Hippocampal formation (tissue), 2 donors: Measurements from ENCODE around the gene FUZ.
A peak's percentile ranks its signal among the peaks of the same experiment; 100 is the strongest.
"Not testable (repeated sequence)": the region's sequence is repeated elsewhere in the genome, so short reads cannot be mapped to it uniquely, and the experiment has no call there.

ENCODE experiments used
- DNase-seq, 2 donors: peaks; one replicate each; lab custom pipeline; 2025; lab: John Stamatoyannopoulos, UW

Gene FUZ

DNA sequence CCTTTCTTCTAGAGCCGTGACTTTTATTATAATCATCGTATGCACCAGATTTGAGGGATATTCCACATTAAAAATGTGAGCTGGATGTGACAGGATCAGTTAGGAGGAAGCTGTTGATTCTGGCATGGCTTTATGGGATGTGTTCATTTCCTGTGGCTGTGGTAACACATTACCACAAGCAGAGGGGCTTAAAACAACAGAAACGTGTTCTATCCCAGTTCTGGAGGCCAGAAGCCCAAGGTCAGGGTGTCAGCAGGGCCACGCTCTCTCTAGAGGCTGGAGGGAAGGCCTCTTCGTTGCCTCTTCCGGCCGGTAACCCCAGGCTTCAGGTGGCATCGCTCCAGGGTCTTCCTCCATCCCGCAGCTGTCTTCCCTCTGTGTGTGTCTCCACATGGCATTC, 19.5 kb upstream of the FUZ start:
- no peak for DNase-seq

GRCh38 chr19:49831592-49831991, 18.5 kb upstream of the FUZ start:
- no peak for DNase-seq

- no peak for DNase-seq
These were observed 17.7 kb upstream of the FUZ start for GRCh38 chr19:49830766-49831165.

DNA sequence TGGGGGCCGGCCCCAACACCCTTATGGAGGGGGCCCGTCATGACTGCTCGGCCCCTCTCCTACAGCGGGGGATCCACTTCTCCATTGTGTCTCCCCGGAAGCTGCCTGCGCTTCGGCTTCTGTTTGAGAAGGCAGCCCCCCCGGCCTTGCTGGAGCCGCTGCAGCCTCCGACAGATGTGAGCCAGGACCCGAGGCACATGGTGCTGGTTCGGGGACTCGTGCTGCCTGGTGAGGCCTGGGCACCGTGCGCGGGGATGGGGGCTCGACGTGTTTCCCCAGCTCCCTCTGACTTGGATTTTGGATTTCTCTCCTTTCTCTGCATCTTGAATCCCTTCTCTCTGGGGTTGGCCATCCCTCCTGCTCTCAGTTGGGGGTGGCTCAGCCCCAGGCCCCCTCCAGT, 16.6 kb upstream of the FUZ start:
- no peak for DNase-seq

GRCh38 chr19:49829200-49829599, 16.1 kb upstream of the FUZ start:
- no peak for DNase-seq

DNA sequence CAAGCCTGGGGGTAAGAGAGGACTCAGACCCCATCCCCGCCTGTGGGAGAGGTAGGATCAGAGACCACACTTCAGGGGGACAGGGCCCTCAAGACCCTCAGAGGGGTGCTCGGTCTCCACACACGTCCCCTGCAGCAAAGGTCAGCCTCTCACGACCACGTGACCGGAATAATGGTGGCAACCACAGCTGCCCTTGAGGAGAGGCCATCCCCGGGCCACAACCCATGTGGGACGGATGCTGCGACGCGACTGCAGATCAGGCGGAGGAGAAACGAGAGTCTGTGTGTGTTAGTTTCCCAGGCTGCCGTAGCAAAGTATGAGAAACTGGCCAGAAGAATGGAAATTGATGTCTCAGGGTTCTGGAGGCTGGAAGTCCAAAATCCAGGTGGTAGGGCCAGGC, 13.9 kb upstream of the FUZ start:
- no peak for DNase-seq

GRCh38 chr19:49824662-49825061, 11.6 kb upstream of the FUZ start:
- DNase-seq = no peak

DNA sequence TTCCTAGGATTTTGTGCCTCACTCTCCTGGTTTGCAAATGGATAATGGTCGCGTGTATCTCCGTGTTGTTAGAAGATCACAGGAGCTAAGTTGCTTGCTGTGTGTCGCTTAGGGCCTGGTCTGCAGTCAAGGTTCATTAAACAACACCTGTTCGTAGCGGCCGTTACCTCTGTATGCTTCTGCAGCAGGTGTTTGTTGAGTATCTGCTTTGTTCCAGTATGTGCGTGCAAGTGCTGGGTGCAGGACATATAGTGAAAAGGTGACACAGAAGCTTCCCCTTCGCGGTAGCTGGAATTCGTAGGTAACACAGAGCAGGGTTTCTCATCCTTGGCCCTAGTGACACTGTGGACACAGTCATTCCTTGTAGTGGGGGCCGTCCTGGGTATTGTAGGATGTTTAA, 10.4 kb upstream of the FUZ start:
- DNase-seq = no peak

DNA sequence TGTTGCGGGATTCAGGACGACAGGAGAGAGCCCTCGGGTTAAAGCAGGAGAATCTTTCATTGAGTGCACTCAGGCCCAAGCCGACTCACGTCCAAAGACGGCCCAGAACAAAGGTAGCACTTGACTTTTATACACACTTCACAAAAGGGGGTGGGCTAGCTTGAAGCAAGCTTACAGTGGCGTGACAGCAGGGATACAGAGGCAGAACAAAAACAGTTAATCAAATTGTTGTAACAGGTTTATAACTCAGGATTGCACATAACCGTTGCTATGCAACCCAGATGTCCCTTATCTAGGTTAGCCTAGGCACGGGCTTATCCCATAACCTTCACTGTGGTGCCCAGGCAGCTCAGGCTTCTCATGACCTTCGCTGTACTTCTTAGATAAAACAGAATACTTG, 7.0 kb upstream of the FUZ start:
- no peak for DNase-seq

GRCh38 chr19:49819452-49820115, 6.5 kb upstream of the FUZ start:
- not testable (repeated sequence) for DNase-seq

DNA sequence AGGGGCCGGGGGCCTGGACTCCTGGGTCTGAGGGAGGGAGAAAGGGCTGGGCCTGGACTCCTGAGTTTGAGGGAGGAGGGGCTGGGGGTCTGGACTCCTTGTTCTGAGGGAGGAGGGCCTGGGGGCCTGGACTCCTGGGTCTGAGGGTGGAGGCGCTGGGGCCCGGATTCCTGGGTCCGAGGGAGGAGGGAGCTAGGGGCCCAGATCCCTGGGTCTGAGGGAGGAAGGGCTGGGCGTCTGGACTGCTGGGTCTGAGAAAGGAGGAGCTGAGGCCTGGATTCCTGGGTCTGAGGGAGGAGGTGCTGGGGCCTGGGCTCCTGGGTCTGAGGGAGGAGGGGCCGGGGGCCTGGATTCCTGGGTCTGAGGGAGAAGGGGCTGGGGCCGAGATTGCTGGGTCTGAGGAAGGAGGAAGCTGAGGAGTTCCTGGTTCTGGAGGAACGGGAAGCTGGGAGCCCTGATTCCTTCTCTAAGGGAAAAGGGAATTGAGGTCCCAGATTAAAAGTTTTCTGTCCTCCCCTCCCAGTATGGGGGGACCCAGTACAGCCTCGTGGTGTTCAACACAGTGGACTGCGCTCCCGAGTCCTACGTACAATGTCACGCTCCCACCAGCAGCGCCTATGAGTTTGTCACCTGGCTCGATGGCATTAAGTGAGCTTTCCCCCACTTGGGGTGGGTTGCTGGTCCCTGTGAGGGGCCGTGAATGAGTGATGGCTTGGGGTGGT, 5.7 kb upstream of the FUZ start:
- DNase-seq = no peak

- peak; percentile 79 to 84 for DNase-seq
These were observed 5.0 kb upstream of the FUZ start, which contains the start of gene MED25 for GRCh38 chr19:49817964-49818648. TSS of gene MED25 (plus strand) at chr19:49818289. CDS start at chr19:49818342, 53 bp downstream.

DNA sequence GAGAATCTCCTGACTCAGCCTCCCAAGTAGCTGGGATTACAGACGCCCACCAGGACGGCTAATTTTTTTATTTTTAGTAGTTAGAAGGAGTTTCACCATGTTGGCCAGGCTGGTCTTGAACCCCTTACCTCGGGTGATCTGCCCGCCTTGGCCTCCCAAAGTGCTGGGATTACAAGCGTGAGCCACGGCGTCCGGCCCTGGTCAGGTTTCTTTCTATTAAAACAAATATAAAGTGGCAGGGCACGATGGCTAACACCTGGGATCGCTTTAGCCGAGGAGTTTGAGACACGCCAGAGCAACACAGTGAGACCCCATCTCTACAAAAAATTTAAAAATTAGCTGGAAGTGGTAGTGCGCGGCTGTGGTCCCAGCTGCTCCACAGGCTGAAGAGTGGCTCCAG, 3.5 kb upstream of the FUZ start:
- no peak for DNase-seq

GRCh38 chr19:49814010-49814409, 918 bp upstream of the FUZ start:
- DNase-seq = no peak

GRCh38 chr19:49812452-49812996, 568 bp downstream of the FUZ start:
- DNase-seq = no peak

DNA sequence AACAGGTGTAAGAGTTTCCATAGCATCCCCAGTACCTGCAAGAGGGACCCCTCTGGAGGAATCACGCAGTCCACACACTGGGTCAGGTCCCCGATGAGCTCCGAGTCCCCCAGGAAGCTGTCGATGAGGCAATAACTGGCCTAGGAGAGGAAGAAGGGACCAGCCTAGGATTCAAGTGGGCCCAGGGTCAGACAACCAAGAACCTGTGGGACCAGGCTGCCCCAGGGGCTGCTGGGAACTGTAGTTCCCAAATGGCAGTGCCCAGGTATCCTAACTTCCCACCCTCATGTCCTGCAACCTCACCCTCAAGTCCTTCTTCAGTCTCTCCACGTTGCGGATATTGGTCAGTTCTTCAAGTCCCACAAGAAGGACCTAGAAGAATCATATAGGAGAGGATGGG, 1.8 kb downstream of the FUZ start:
- DNase-seq = no peak

DNA sequence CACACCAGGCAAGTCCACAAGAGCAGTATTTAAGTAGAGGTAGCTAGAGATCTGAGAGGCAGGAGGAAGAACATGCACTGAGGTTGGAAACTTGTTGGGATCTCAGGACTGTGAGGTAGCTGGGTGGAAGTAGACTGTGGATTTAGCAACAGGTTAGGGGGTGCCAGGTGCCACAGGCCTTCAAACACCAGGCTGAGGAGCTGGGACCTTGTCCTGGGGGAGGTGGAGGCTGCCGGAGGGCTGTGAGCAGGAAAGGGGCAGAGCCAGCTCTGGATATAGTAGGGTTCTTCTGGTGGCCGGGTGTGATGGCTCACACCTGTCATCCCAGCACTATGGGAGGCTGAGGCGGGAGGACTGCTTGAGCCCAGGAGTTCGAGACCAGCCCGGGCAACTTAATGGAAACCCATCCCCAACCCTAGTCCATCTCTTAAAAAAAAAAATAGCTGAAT, 3.1 kb downstream of the FUZ start:
- DNase-seq = no peak

GRCh38 chr19:49809160-49809940, 3.7 kb downstream of the FUZ start:
- DNase-seq = peak; percentile 11 to 60

DNA sequence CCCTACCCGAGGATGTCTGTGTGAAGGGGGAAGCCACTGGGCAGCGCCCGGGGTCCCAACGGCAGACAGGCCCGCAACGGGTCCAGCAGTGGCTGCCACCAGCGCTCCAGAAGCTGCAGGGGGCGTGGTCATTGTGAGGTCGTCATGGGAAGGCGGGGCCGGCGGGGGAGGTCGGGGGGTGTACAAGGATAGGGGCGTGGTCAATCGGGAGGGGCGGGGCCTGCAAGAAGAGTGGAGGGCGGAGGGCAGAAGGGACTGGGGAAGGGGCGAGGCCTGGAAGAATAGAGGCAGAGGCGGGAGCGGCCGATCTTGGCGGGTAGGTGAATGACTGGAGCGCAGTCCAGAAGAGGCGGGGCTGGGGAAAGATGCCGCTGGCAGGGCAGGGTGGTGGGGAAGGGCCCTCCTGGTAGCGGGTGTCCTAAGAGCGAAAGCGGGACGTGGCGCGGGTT, 4.4 kb downstream of the FUZ start:
- peak; percentile 73 to 77 for DNase-seq

DNA sequence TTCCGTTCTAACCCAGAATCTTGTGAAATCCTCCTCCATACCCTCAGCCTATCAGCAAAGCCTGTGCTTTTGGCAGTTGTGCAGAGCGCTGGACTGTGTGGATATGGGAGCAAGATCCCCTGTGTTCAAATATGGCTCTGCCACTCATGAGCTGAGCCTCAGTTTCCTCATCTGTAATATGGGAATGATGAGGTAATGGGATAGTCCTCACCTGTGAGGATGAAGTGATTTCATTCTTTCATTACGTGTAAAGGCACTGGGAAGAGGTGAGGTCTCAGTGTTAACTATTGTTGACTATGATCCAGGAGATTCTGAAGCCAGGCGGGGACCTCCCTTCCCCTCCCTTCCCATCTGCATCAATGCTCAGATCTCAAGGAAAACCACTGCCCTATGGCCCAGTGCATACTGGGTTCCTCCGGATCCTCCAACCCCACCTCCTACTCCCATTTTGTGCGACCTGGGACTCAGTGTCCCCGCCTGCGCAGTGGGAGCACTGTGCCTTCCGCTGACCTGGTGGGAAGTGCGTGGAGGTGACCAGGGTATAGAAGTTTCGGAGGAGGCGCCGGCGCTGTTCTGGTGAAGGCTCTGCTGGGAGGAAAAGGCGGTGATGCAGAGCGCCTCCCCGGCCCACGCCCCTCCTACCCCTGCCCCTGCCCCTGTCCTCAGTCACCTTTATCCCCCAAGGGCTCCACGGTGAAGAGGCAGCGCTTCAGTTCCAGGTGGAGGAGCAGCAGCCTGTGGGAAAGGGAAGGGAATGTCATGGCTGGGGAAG, 5.0 kb downstream of the FUZ start:
- DNase-seq = no peak
